Heart right ventricle (tissue), 16 donors: ENCODE data around the gene CABP4. TPM values are rescaled to one million over a fixed set of nuclear protein-coding genes. Genes with fewer than 3 reads are reported as not detected.

Experiments
- ATAC-seq, 8 donors: fragments of 200-7000 bp; cut with Tn5 transposase; one replicate each; pipeline ENCODE4 v1.9.1; 2020; ENCODE audit warnings: mild to moderate bottlenecking in 8 of 8, moderate library complexity in 8 of 8, moderate number of reproducible peaks in 1 of 8
- DNase-seq, 2 donors: peaks; one replicate each; pipeline ENCODE4 v3.0.0-alpha.2; 2020
- H3K27ac ChIP-seq, 10 donors: fragments of 200-600 bp; sonication (generic) in 2 of 10; one replicate each; pipeline versions ENCODE4 v1.5.0 to v1.8.0; 2020 to 2022; ENCODE audit warnings: mild to moderate bottlenecking in 3 of 10
- H3K27me3 ChIP-seq, 7 donors: fragments of 200-600 bp; one replicate each; pipeline ENCODE4 v1.8.0; 2021 to 2022; ENCODE audit warnings: mild to moderate bottlenecking in 2 of 7
- H3K36me3 ChIP-seq, 9 donors: fragments of 200-600 bp; sonication (generic) in 1 of 9; one replicate each; pipeline versions ENCODE4 v1.5.0 to v1.8.0; 2020 to 2022; ENCODE audit warnings: mild to moderate bottlenecking in 2 of 9
- H3K4me1 ChIP-seq, 9 donors: fragments of 200-600 bp; sonication (generic) in 1 of 9; one replicate each; pipeline versions ENCODE4 v1.5.0 to v1.8.0; 2020 to 2022; ENCODE audit warnings: mild to moderate bottlenecking in 4 of 9
- H3K4me3 ChIP-seq, 10 donors: fragments of 200-600 bp; sonication (generic) in 2 of 10; one replicate each; pipeline versions ENCODE4 v1.5.0 to v1.8.0; 2020 to 2022; ENCODE audit warnings: mild to moderate bottlenecking in 7 of 10, moderate library complexity in 2 of 10
- H3K9me3 ChIP-seq, 11 donors: fragments of 200-600 bp in 10 of 11; sonication (generic) in 2 of 11; one replicate each; pipeline versions ENCODE4 v1.5.0 to v1.8.0; 2013 to 2022; ENCODE audit warnings: mild to moderate bottlenecking in 2 of 11, control low read depth in 1 of 11, moderate library complexity in 1 of 11
- CTCF ChIP-seq, 9 donors: fragments of 200-600 bp; sonication (generic) in 2 of 9; IDR thresholded peaks; one replicate each; pipeline versions ENCODE4 v1.5.0 to v1.8.0; 2021 to 2022; ENCODE audit warnings: antibody characterized with exemption in 9 of 9, mild to moderate bottlenecking in 5 of 9, moderate library complexity in 1 of 9
- WGBS, 2 donors: extraction: QIAGEN DNeasy Blood & Tissue Kit; methylation state at CpG; one replicate each; pipeline ENCODE4 v1.1.7; 2013; ENCODE audit warnings: inconsistent platforms in 1 of 2; 5-methylcytosine and 5-hydroxymethylcytosine counted together
- intact Hi-C, 10 donors: fragments of 100-400 bp; cut with DNase I; formaldehyde crosslinking; loops; one replicate each; pipeline versions ENCODE4 v1.11.1 to v1.14.2; 2022
- polyA plus RNA-seq, 2 donors: library from polyadenylated mRNA; stranded (reverse); fragments of 200-250 nt; gene quantifications; one replicate each; pipeline ENCODE4 v1.2.3, GENCODE V29; 2013
- total RNA-seq, 10 donors: library from RNA; stranded (reverse); fragmentation: NEBNext Ultra II Directional in 3 of 10; extraction: Animal tissue kit (Norgen Biotek cat#: 25700) in 3 of 10; gene quantifications; one replicate each; pipeline versions ENCODE4 v1.2.1 to v1.2.4, GENCODE V29; 2021 to 2023
- donor health status: Arrhythmogenic right ventricular cardiomyopathy.
- donor health status: ischemic (EF 13 %, LVEDD 7.1; RV severe dilation, severe dysfunction).
- donor health status: healthy with polysubstance abuse.
- donor health status: DM: no; HTN: yes; CAD: no.
- donor health status: DM: no; HTN: no; CAD: no.
- donor health status: ischemic (EF 25% LVEDD 6.9; RV normal size, moderate dysfunction).
- donor health status: ischemic (EF 25% LVEDD 5.7; RV mildly dilated, moderate dysfunction).
- donor health status: healthy.
- donor health status: DM: yes; HTN: yes; CAD: no.
- donor health status: Ischemic cardiomyopathy.
- donor health status: ischemic (EF 35%, LVEDD 5.7; RV mildly dilated, moderate dysfunction).
- donor health status: nonischemic (EF 11% LVEDD 7.7; RV severe dilation, severe dysfunction).
- donor health status: DM: yes; HTN: yes; CAD: no.
- donor health status: PGD.
- donor health status: ischemic (EF 29% LVEDD 5.4; RV normal size, mild dysfunction).
- donor health status: nonischemic (EF 23%, LVEDD 6.1; RV moderate dilation, normal function).

Gene CABP4
- total and polyA plus RNA-seq, 12 donors: 0.17 to 1.5 (median 0.70) TPM; not detected in 1

GRCh38 chr11:67499808-67500483 is 44.8 kb downstream of the CABP4 start:
- H3K9me3 ChIP-seq: no peaks in the 10 kb centered on the region
- intact Hi-C loops: loop anchor here in 2 of 10 donors (10.0 kb wide), 2 partner anchors 85 to 105 kb away; partner anchors contain the start of genes GSTP1 (in 1 of the 2) and RAD9A (in 1 of the 2)
- DNase-seq: no peak
- no peak overlapping the region for H3K27ac ChIP-seq
- WGBS, 2 donors: 94 to 97% methylated on average over 26 of the region's 26 CpGs
- H3K27me3 ChIP-seq: no peaks in the 10 kb centered on the region
- TF ChIP-seq CTCF (IDR thresholded peaks at IDR 0.05): no peak
- peaks cover 0 to 78% (median 23%) of the 10 kb centered on the region in 9 donors for H3K36me3 ChIP-seq
- H3K4me1 ChIP-seq: peaks cover 6 to 27% (median 15%) of the 10 kb centered on the region in 9 donors
- no peak overlapping the region for H3K4me3 ChIP-seq
- ATAC-seq: no peak

DNA sequence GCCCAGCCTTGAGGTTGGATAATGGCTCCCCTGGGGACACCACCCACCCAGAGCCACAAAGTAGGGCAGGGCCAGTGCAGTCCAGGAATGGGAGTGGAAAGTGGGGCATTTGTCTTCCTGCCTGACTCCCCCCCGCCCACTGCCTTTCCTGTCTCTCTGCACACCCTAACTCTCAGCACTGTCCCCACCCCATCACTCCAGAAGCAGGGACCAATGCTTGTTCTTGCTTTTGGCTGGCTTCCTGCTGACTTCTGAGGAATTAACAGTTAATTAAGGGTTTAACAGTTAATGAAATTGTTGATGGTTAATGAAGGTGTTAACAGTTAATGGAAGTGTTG is 45.3 kb downstream of the CABP4 start:
- intact Hi-C loops: loop anchor here in 2 of 10 donors (10.0 kb wide), 2 partner anchors 84 to 106 kb away; partner anchors contain the start of genes GSTP1 (in 1 of the 2) and RAD9A (in 1 of the 2)
- H3K36me3 ChIP-seq: peaks cover 0 to 73% (median 18%) of the 10 kb centered on the region in 9 donors
- no peak for TF ChIP-seq CTCF (IDR thresholded peaks at IDR 0.05)
- ATAC-seq (no peak), DNase-seq (no peak)
- H3K27ac ChIP-seq: no peak overlapping the region
- no peaks in the 10 kb centered on the region for H3K27me3 ChIP-seq
- peaks cover 6 to 29% (median 18%) of the 10 kb centered on the region in 9 donors for H3K4me1 ChIP-seq
- H3K9me3 ChIP-seq: no peaks in the 10 kb centered on the region
- WGBS, 2 donors: 91 to 93% methylated on average over 1 of the region's 1 CpG
- no peak overlapping the region for H3K4me3 ChIP-seq

- DNase-seq: no peak
- peaks cover 0 to 67% (median 12%) of the 10 kb centered on the region in 9 donors for H3K36me3 ChIP-seq
- H3K4me1 ChIP-seq: peaks cover 9 to 35% (median 24%) of the 10 kb centered on the region in 9 donors
- ATAC-seq: no peak
- intact Hi-C loops: loop anchor here in 2 of 10 donors (10.0 kb wide), 2 partner anchors 84 to 106 kb away; partner anchors contain the start of genes GSTP1 (in 1 of the 2) and RAD9A (in 1 of the 2)
- no peak overlapping the region for H3K27ac ChIP-seq
- no peak overlapping the region for H3K4me3 ChIP-seq
- 93 to 96% methylated on average over 9 of the region's 9 CpGs for WGBS, 2 donors
- H3K9me3 ChIP-seq: no peaks in the 10 kb centered on the region
- H3K27me3 ChIP-seq: no peaks in the 10 kb centered on the region
- no peak for TF ChIP-seq CTCF (IDR thresholded peaks at IDR 0.05)
Observed at GRCh38 chr11:67500831-67501715, 45.9 kb downstream of the CABP4 start.

- no peak for ATAC-seq
- no peak for DNase-seq
- no peak overlapping the region for H3K4me3 ChIP-seq
- no peak overlapping the region for H3K27ac ChIP-seq
- H3K27me3 ChIP-seq: no peaks in the 10 kb centered on the region
- TF ChIP-seq CTCF (IDR thresholded peaks at IDR 0.05): no peak
- H3K9me3 ChIP-seq: no peaks in the 10 kb centered on the region
- WGBS, 2 donors: 97% methylated on average over 18 of the region's 18 CpGs
- intact Hi-C loops: loop anchor here in 2 of 10 donors (10.0 kb wide), 2 partner anchors 83 to 107 kb away; partner anchors contain the start of genes GSTP1 (in 1 of the 2) and RAD9A (in 1 of the 2)
- H3K36me3 ChIP-seq: peaks cover 0 to 64% (median 8%) of the 10 kb centered on the region in 9 donors
- peaks cover 15 to 43% (median 32%) of the 10 kb centered on the region in 9 donors for H3K4me1 ChIP-seq
Observed at GRCh38 chr11:67501854-67502253, 46.7 kb downstream of the CABP4 start.
